ENCODE measurements around the gene ORC5.

DNA sequence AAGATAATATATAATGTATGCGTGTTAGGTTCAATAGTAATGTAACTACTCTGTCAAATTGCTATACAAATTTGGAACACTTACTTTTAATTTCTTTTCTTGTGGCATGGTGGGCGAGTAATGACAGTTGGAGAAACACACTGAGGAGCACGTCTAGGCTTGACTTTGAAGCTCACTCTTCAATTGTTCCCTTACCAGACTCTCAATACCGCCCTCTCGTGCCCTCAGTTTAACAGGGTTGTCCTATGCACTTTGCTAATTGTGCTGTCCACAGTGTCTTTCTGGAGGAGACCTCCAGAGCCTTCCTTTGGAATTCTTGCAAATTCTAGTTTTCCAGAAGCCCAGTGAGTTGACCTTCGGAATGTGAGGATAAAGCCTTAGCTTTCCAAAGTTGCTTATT, 111.1 kb downstream of the ORC5 start:
- TF ChIP-seq, protein P1, sequence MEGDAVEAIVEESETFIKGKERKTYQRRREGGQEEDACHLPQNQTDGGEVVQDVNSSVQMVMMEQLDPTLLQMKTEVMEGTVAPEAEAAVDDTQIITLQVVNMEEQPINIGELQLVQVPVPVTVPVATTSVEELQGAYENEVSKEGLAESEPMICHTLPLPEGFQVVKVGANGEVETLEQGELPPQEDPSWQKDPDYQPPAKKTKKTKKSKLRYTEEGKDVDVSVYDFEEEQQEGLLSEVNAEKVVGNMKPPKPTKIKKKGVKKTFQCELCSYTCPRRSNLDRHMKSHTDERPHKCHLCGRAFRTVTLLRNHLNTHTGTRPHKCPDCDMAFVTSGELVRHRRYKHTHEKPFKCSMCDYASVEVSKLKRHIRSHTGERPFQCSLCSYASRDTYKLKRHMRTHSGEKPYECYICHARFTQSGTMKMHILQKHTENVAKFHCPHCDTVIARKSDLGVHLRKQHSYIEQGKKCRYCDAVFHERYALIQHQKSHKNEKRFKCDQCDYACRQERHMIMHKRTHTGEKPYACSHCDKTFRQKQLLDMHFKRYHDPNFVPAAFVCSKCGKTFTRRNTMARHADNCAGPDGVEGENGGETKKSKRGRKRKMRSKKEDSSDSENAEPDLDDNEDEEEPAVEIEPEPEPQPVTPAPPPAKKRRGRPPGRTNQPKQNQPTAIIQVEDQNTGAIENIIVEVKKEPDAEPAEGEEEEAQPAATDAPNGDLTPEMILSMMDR (IDR thresholded peaks at IDR 0.05): no peak
- no peak for TF ChIP-seq EP300 (IDR thresholded peaks at IDR 0.05)
- no peak for TF ChIP-seq POLR2A (IDR thresholded peaks at IDR 0.05)

Data from ovary (tissue), 3 donors.